ENCODE results near the gene ITGA7.

GRCh38 chr12:55728939-55729818 lies 21.5 kb upstream of the ITGA7 start, which contains the start of gene CD63:
- TF ChIP-seq CTCF (IDR thresholded peaks at IDR 0.05) (peak in 1 of 6 experiments; percentile 3), EP300 (IDR thresholded peaks at IDR 0.05) (peak in 3 of 4 donors; percentile 33 to 71 (median 48)), POLR2A (IDR thresholded peaks at IDR 0.05) (peak; percentile 78 to 94 (median 82))

All from upper lobe of left lung (tissue), 4 donors.